ENCODE data around the gene ANXA10. TPM values are rescaled to one million over a fixed set of nuclear protein-coding genes. Genes with fewer than 3 reads are reported as not detected.

The ANXA10 gene
- total and polyA plus RNA-seq, 2 experiments from 2014 or later, result not detected

DNA sequence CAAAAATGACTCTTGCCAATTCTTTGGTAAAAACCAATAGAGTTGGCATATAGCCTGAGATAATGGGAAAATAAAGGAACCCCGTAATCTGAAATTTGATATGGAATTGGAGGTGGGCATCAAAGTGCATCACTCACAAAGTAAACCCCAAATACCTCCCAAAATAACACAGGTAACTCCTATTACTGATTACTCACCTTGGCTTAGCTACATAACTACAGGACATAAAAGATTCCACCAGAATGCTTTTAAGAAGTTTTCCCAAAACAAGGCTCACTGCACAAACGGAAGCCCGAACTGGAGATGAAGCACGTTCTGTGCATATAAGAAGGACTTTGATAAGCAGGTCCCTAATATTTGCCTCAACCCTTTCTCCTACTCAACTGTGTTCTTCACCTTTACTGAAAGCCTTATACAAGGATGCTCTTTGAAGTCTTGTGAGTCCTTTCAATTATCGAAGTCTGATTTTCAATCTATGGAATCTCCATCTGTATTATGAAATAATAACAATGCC is 14.6 kb upstream of the ANXA10 start:
- ATAC-seq, result no peak
- H3K27ac ChIP-seq (ENCODE audit: low read depth), result no peak overlapping the region
- no peaks in the 10 kb centered on the region for H3F3A ChIP-seq (replicated peaks; ENCODE audit: low read depth)
- H3K27me3 Mint-ChIP-seq (ENCODE audit: insufficient read depth, low read depth, poor library complexity), result no peaks in the 10 kb centered on the region
- H3K4me3 Mint-ChIP-seq, result no peak overlapping the region
- H3K4me2 ChIP-seq, result no peak overlapping the region
- no peaks in the 10 kb centered on the region for H3K36me3 Mint-ChIP-seq (ENCODE audit: low read depth)
- no peak for DNase-seq (ENCODE audit: low spot score)
- no peaks in the 10 kb centered on the region for H3K9me2 ChIP-seq (ENCODE audit: insufficient read depth)
- no peak overlapping the region for H3K4me3 ChIP-seq
- no peak overlapping the region for H2AFZ ChIP-seq
- no peaks in the 10 kb centered on the region for H3K4me1 ChIP-seq (ENCODE audit: insufficient read depth)
- H3K9me3 Mint-ChIP-seq, result no peaks in the 10 kb centered on the region
- H3K4me1 Mint-ChIP-seq, result peaks cover 7% of the 10 kb centered on the region; the same call in 2 of the 3 replicates
- TF ChIP-seq, protein P1, sequence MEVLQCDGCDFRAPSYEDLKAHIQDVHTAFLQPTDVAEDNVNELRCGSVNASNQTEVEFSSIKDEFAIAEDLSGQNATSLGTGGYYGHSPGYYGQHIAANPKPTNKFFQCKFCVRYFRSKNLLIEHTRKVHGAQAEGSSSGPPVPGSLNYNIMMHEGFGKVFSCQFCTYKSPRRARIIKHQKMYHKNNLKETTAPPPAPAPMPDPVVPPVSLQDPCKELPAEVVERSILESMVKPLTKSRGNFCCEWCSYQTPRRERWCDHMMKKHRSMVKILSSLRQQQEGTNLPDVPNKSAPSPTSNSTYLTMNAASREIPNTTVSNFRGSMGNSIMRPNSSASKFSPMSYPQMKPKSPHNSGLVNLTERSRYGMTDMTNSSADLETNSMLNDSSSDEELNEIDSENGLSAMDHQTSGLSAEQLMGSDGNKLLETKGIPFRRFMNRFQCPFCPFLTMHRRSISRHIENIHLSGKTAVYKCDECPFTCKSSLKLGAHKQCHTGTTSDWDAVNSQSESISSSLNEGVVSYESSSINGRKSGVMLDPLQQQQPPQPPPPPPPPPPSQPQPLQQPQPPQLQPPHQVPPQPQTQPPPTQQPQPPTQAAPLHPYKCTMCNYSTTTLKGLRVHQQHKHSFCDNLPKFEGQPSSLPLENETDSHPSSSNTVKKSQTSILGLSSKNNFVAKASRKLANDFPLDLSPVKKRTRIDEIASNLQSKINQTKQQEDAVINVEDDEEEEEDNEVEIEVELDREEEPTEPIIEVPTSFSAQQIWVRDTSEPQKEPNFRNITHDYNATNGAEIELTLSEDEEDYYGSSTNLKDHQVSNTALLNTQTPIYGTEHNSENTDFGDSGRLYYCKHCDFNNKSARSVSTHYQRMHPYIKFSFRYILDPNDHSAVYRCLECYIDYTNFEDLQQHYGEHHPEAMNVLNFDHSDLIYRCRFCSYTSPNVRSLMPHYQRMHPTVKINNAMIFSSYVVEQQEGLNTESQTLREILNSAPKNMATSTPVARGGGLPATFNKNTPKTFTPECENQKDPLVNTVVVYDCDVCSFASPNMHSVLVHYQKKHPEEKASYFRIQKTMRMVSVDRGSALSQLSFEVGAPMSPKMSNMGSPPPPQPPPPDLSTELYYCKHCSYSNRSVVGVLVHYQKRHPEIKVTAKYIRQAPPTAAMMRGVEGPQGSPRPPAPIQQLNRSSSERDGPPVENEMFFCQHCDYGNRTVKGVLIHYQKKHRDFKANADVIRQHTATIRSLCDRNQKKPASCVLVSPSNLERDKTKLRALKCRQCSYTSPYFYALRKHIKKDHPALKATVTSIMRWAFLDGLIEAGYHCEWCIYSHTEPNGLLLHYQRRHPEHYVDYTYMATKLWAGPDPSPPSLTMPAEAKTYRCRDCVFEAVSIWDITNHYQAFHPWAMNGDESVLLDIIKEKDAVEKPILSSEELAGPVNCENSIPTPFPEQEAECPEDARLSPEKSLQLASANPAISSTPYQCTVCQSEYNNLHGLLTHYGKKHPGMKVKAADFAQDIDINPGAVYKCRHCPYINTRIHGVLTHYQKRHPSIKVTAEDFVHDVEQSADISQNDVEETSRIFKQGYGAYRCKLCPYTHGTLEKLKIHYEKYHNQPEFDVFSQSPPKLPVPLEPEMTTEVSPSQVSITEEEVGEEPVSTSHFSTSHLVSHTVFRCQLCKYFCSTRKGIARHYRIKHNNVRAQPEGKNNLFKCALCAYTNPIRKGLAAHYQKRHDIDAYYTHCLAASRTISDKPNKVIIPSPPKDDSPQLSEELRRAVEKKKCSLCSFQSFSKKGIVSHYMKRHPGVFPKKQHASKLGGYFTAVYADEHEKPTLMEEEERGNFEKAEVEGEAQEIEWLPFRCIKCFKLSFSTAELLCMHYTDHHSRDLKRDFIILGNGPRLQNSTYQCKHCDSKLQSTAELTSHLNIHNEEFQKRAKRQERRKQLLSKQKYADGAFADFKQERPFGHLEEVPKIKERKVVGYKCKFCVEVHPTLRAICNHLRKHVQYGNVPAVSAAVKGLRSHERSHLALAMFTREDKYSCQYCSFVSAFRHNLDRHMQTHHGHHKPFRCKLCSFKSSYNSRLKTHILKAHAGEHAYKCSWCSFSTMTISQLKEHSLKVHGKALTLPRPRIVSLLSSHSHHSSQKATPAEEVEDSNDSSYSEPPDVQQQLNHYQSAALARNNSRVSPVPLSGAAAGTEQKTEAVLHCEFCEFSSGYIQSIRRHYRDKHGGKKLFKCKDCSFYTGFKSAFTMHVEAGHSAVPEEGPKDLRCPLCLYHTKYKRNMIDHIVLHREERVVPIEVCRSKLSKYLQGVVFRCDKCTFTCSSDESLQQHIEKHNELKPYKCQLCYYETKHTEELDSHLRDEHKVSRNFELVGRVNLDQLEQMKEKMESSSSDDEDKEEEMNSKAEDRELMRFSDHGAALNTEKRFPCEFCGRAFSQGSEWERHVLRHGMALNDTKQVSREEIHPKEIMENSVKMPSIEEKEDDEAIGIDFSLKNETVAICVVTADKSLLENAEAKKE (CRISPR knock-in tag; IDR thresholded peaks at IDR 0.05), result no peak
- TF ChIP-seq, protein P2, sequence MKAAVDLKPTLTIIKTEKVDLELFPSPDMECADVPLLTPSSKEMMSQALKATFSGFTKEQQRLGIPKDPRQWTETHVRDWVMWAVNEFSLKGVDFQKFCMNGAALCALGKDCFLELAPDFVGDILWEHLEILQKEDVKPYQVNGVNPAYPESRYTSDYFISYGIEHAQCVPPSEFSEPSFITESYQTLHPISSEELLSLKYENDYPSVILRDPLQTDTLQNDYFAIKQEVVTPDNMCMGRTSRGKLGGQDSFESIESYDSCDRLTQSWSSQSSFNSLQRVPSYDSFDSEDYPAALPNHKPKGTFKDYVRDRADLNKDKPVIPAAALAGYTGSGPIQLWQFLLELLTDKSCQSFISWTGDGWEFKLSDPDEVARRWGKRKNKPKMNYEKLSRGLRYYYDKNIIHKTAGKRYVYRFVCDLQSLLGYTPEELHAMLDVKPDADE (IDR thresholded peaks at IDR 0.05), result no peak
- no peak for TF ChIP-seq POLR2AphosphoS5 (IDR thresholded peaks at IDR 0.05; ENCODE audit: low read depth)
- TF ChIP-seq, protein P3, sequence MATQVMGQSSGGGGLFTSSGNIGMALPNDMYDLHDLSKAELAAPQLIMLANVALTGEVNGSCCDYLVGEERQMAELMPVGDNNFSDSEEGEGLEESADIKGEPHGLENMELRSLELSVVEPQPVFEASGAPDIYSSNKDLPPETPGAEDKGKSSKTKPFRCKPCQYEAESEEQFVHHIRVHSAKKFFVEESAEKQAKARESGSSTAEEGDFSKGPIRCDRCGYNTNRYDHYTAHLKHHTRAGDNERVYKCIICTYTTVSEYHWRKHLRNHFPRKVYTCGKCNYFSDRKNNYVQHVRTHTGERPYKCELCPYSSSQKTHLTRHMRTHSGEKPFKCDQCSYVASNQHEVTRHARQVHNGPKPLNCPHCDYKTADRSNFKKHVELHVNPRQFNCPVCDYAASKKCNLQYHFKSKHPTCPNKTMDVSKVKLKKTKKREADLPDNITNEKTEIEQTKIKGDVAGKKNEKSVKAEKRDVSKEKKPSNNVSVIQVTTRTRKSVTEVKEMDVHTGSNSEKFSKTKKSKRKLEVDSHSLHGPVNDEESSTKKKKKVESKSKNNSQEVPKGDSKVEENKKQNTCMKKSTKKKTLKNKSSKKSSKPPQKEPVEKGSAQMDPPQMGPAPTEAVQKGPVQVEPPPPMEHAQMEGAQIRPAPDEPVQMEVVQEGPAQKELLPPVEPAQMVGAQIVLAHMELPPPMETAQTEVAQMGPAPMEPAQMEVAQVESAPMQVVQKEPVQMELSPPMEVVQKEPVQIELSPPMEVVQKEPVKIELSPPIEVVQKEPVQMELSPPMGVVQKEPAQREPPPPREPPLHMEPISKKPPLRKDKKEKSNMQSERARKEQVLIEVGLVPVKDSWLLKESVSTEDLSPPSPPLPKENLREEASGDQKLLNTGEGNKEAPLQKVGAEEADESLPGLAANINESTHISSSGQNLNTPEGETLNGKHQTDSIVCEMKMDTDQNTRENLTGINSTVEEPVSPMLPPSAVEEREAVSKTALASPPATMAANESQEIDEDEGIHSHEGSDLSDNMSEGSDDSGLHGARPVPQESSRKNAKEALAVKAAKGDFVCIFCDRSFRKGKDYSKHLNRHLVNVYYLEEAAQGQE (IDR thresholded peaks at IDR 0.05; ENCODE audit: unreplicated experiment), result no peak
- no peak for TF ChIP-seq EZH2 (IDR thresholded peaks at IDR 0.05; ENCODE audit: low read depth, unreplicated experiment)
- TF ChIP-seq NANOG (IDR thresholded peaks at IDR 0.05; ENCODE audit: borderline replicate concordance), result no peak
- no peak for TF ChIP-seq EZH2phosphoT487 (IDR thresholded peaks at IDR 0.05; ENCODE audit: unreplicated experiment)
- TF ChIP-seq JUNB (IDR thresholded peaks at IDR 0.05; ENCODE audit: unreplicated experiment), result no peak
- TF ChIP-seq, protein P4, sequence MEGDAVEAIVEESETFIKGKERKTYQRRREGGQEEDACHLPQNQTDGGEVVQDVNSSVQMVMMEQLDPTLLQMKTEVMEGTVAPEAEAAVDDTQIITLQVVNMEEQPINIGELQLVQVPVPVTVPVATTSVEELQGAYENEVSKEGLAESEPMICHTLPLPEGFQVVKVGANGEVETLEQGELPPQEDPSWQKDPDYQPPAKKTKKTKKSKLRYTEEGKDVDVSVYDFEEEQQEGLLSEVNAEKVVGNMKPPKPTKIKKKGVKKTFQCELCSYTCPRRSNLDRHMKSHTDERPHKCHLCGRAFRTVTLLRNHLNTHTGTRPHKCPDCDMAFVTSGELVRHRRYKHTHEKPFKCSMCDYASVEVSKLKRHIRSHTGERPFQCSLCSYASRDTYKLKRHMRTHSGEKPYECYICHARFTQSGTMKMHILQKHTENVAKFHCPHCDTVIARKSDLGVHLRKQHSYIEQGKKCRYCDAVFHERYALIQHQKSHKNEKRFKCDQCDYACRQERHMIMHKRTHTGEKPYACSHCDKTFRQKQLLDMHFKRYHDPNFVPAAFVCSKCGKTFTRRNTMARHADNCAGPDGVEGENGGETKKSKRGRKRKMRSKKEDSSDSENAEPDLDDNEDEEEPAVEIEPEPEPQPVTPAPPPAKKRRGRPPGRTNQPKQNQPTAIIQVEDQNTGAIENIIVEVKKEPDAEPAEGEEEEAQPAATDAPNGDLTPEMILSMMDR (conservative IDR thresholded peaks at IDR 0.05; ENCODE audit: low read depth in 2 of 2), result no peak
- no peak for TF ChIP-seq CREB1 (CRISPR knock-in tag; IDR thresholded peaks at IDR 0.05; ENCODE audit: low read depth)
- TF ChIP-seq STAT1 (IDR thresholded peaks at IDR 0.05; ENCODE audit: unreplicated experiment), result no peak
- no peak for TF ChIP-seq ZNF331 (CRISPR knock-in tag; IDR thresholded peaks at IDR 0.05; ENCODE audit: low read depth)
- TF ChIP-seq ZNF114 (CRISPR knock-in tag; IDR thresholded peaks at IDR 0.05), result no peak
- no peaks in the 10 kb centered on the region for H4K20me1 ChIP-seq (replicated peaks; ENCODE audit: insufficient read depth)
- H3K27me3 ChIP-seq (ENCODE audit: insufficient read depth), result no peaks in the 10 kb centered on the region
- H3K36me3 ChIP-seq (ENCODE audit: insufficient read depth), result no peaks in the 10 kb centered on the region
- no peaks in the 10 kb centered on the region for H3K79me2 ChIP-seq (replicated peaks; ENCODE audit: insufficient read depth)
- H3K27ac Mint-ChIP-seq, result no peak overlapping the region

Data from GM23338 (cell line).